Measurements from ENCODE around the gene ENTREP1.

GRCh38 chr9:69331444-69331843, 6.4 kb downstream of the ENTREP1 start:
- no peak for TF ChIP-seq CTCF (IDR thresholded peaks at IDR 0.05)
- no peak for TF ChIP-seq POLR2A (IDR thresholded peaks at IDR 0.05)

Data from body of pancreas (tissue), 4 donors.